Measurements from ENCODE around the gene GRAMD4. TPM values are rescaled to one million over a fixed set of nuclear protein-coding genes. Genes with fewer than 3 reads are reported as not detected.

The GRAMD4 gene
- total RNA-seq, 4 donors from 2014 or later: 146 to 981 (median 258) TPM

DNA sequence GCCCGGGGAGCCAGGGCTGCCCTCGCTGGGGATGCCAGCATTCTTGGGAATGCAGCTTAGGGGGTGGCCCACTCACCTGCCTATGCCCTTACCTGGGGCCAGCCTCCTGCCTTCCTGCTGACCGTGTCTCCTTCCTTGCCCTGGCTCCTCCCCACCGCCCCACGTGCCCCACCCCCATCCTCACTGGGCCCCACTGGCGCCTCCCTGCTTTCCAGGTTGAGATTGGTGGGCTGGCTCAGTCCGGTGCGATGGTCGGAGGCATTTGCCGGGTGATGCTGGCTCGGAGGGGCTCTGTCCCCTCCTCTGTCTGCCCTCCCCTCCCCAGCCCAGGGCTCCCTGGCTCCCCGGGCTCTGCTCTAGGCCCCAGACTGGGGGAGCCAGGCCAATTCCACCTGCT, 34.1 kb upstream of the GRAMD4 start:
- Histone ChIP-seq H3K4me1 (peaks cover 46 to 76% (median 65%) of the 10 kb centered on the region in 4 donors), H3K36me3 (no peaks in the 10 kb centered on the region), H3K9me3 (no peaks in the 10 kb centered on the region), H3K27ac (peak overlapping the region; percentile 38 to 71 (median 54)), H3K27me3 (no peaks in the 10 kb centered on the region), H3K4me3 (no peak overlapping the region)
- DNase-seq: no peak
- in situ Hi-C loops (cut with MboI; ENCODE audit: low pct_ligation_motif_present in 1 of 4, low pct_unique_long_range_greater_than_20kb in 1 of 4, low sequenced_read_pairs in 3 of 4): no loop called here
- intact Hi-C loops (cut with DNase I; ENCODE audit: low total_unique reads): no loop called here
- TF ChIP-seq POLR2AphosphoS5 (IDR thresholded peaks at IDR 0.05) (no peak), EP300 (IDR thresholded peaks at IDR 0.05; ENCODE audit: low read depth) (no peak), POLR2A (IDR thresholded peaks at IDR 0.05) (no peak)
- TF ChIP-seq, protein P1, sequence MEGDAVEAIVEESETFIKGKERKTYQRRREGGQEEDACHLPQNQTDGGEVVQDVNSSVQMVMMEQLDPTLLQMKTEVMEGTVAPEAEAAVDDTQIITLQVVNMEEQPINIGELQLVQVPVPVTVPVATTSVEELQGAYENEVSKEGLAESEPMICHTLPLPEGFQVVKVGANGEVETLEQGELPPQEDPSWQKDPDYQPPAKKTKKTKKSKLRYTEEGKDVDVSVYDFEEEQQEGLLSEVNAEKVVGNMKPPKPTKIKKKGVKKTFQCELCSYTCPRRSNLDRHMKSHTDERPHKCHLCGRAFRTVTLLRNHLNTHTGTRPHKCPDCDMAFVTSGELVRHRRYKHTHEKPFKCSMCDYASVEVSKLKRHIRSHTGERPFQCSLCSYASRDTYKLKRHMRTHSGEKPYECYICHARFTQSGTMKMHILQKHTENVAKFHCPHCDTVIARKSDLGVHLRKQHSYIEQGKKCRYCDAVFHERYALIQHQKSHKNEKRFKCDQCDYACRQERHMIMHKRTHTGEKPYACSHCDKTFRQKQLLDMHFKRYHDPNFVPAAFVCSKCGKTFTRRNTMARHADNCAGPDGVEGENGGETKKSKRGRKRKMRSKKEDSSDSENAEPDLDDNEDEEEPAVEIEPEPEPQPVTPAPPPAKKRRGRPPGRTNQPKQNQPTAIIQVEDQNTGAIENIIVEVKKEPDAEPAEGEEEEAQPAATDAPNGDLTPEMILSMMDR (IDR thresholded peaks at IDR 0.05): no peak
- WGBS, 2 donors (ENCODE audit: low coverage in 1 of 2): 77% methylated on average over 12 of the region's 12 CpGs; no CpG with 5 or more reads in 1 of the 2 donors

DNA sequence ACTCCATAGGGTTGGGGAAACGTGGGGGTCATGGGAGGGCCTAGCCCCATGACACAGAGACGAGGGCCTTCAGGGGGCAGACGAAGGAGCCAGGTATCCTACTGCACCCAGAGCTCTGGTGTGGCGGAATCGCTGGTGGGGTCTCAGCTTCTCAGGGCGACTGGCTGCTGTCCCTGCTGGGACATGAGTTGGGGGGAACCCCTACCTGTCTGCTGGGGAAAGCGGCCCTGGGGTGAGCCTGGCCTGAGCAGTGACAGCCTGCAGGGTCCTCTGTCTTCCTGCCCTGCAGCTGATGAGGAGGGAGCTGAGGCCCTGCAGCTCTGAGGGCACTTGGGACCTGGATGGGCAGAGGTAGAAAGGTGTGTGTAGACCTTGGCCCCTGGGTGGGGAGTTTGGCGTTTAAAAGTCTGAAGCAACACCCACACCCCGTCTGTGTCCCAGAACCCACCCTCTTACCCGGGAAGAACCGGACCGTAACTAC, 33.6 kb upstream of the GRAMD4 start:
- H3K36me3 ChIP-seq: no peaks in the 10 kb centered on the region
- WGBS, 2 donors (ENCODE audit: low coverage in 1 of 2): 74% methylated on average over 12 of the region's 12 CpGs; no CpG with 5 or more reads in 1 of the 2 donors
- H3K4me3 ChIP-seq: no peak overlapping the region
- intact Hi-C loops (cut with DNase I; ENCODE audit: low total_unique reads) (no loop called here), in situ Hi-C loops (cut with MboI; ENCODE audit: low pct_ligation_motif_present in 1 of 4, low pct_unique_long_range_greater_than_20kb in 1 of 4, low sequenced_read_pairs in 3 of 4) (no loop called here)
- no peaks in the 10 kb centered on the region for H3K27me3 ChIP-seq
- DNase-seq: peak; percentile 68
- H3K4me1 ChIP-seq: peaks cover 44 to 72% (median 61%) of the 10 kb centered on the region in 4 donors
- TF ChIP-seq, protein P1 (IDR thresholded peaks at IDR 0.05): no peak
- TF ChIP-seq POLR2AphosphoS5 (IDR thresholded peaks at IDR 0.05): peak in 1 of 3 donors; percentile 36
- no peak for TF ChIP-seq EP300 (IDR thresholded peaks at IDR 0.05; ENCODE audit: low read depth)
- peak; percentile 45 for TF ChIP-seq POLR2A (IDR thresholded peaks at IDR 0.05)
- H3K9me3 ChIP-seq: no peaks in the 10 kb centered on the region
- H3K27ac ChIP-seq: peak overlapping the region; percentile 38 to 71 (median 54)

DNA sequence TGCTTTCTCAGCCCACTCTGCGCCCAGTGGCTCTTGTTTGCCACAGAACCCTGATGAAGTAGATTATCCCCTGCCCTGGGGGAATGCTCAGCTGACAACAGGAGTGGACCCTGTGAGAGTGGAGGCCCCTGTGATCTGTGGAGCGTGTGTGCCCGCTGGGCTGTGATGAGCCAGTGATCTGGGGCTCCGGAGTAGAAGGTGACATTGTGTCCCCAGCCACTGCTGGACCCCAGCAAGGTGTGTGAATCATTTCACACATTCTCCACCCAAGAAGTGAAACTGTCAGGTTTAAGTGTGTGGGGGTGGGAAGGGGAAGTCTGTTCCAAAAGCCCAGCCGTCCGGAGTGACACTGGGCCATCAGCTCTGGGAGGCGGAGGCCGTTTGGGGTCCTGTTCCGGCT, 33.1 kb upstream of the GRAMD4 start:
- intact Hi-C loops (cut with DNase I; ENCODE audit: low total_unique reads) (no loop called here), in situ Hi-C loops (cut with MboI; ENCODE audit: low pct_ligation_motif_present in 1 of 4, low pct_unique_long_range_greater_than_20kb in 1 of 4, low sequenced_read_pairs in 3 of 4) (no loop called here)
- Histone ChIP-seq H3K9me3 (no peaks in the 10 kb centered on the region), H3K4me3 (peak overlapping the region in 1 of 4 donors; percentile 28), H3K36me3 (no peaks in the 10 kb centered on the region), H3K27ac (peak overlapping the region; percentile 38 to 71 (median 54)), H3K4me1 (peaks cover 40 to 70% (median 57%) of the 10 kb centered on the region in 4 donors), H3K27me3 (no peaks in the 10 kb centered on the region)
- DNase-seq: peak; percentile 45
- WGBS, 2 donors (ENCODE audit: low coverage in 1 of 2): 72 to 80% methylated on average over 2 to 8 of the region's 9 CpGs
- peak in 1 of 3 donors; percentile 0 for TF ChIP-seq POLR2AphosphoS5 (IDR thresholded peaks at IDR 0.05)
- TF ChIP-seq, protein P1 (IDR thresholded peaks at IDR 0.05): no peak

- 47 to 76% methylated on average over 3 to 21 of the region's 21 CpGs for WGBS, 2 donors (ENCODE audit: low coverage in 1 of 2)
- Histone ChIP-seq H3K9me3 (no peaks in the 10 kb centered on the region), H3K4me1 (peaks cover 41 to 69% (median 53%) of the 10 kb centered on the region in 4 donors), H3K4me3 (peak overlapping the region in 1 of 4 donors; percentile 28), H3K27ac (peak overlapping the region; percentile 38 to 71 (median 54)), H3K27me3 (no peaks in the 10 kb centered on the region), H3K36me3 (no peaks in the 10 kb centered on the region)
- in situ Hi-C loops (cut with MboI; ENCODE audit: low pct_ligation_motif_present in 1 of 4, low pct_unique_long_range_greater_than_20kb in 1 of 4, low sequenced_read_pairs in 3 of 4): no loop called here
- TF ChIP-seq POLR2AphosphoS5 (IDR thresholded peaks at IDR 0.05): peak in 2 of 3 donors; percentile 7
- TF ChIP-seq, protein P1 (IDR thresholded peaks at IDR 0.05): no peak
- intact Hi-C loops (cut with DNase I; ENCODE audit: low total_unique reads): no loop called here
- DNase-seq: peak; percentile 85
Measured at GRCh38 chr22:46587492-46588278, 32.5 kb upstream of the GRAMD4 start.

All from transverse colon (tissue), 4 donors.